ENCODE measurements around the gene CHCHD10. TPM values are rescaled to one million over a fixed set of nuclear protein-coding genes. Genes with fewer than 3 reads are reported as not detected.

CHCHD10 gene
- total and polyA plus RNA-seq, 2 donors (not counting 1 experiment from before 2014, with no cell fraction given): 54.0 to 124 TPM

DNA sequence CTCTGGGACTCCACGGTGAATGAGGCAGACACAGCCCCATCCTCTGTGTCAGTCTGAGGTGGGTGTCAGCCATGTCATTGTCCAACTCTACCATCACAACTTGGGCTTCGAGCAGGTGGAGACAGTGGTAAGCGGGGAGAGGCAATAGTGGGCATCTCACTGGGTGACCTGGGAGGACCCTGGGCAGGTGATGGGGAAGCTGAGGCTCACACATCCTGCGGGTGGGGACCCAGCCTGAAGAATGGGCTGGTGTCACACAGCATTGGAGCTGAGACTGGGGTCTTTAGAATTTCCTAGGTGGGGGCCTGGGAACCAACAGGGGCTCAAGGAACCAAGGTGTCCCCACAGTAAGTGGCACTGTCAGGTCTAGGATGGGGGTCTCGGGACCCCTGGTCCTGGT lies 12.0 kb upstream of the CHCHD10 start:
- POLR2A ChIA-PET: no interaction called here
- intact Hi-C loops (cut with micrococcal nuclease): loop anchor here (10.0 kb wide), 1 partner anchor 235 kb away; the partner anchor contains the start of gene CABIN1

DNA sequence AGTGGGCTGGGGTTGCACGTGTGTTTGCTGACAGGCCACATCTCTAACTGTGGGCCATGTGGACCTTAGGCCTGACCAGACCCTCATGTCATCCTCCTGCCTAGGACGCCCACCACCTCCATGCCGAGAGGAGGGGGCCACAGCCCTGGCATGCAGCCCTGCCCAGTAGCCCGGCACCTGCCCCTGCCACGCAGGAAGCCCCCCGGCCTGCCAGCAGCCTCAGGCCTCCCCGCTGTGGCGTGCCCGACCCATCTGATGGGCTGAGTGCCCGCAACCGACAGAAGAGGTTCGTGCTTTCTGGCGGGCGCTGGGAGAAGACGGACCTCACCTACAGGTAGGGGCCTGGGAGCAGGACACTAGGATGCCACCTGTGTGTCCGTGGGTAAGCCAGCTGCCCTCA lies 11.3 kb upstream of the CHCHD10 start:
- Histone ChIP-seq H2AFZ (ENCODE audit: insufficient read depth, low read depth, low read length, poor library complexity, severe bottlenecking) (no peak overlapping the region), H3K9ac (ENCODE audit: low read length) (no peak overlapping the region), H3K4me2 (replicated peaks; ENCODE audit: low read depth, low read length, poor library complexity, severe bottlenecking) (no peak overlapping the region), H3K36me3 (replicated peaks in 1 of 2; ENCODE audit: control extremely low read depth in 1 of 2, control insufficient read depth in 1 of 2, extremely low read depth in 1 of 2, insufficient read depth in 2 of 2, low read length in 1 of 2) (peaks cover 0 to 10% of the 10 kb centered on the region in 2 experiments), H3K79me2 (ENCODE audit: control insufficient read depth, insufficient read depth, low read length) (no peaks in the 10 kb centered on the region), H3K27me3 (replicated peaks in 1 of 4; ENCODE audit: control extremely low read depth in 1 of 4, control insufficient read depth in 3 of 4, insufficient read depth in 4 of 4, low read length in 3 of 4) (no peaks in the 10 kb centered on the region), H3K27ac (ENCODE audit: low read length in 2 of 2) (no peak overlapping the region), H4K20me1 (ENCODE audit: control insufficient read depth, insufficient read depth, low read length, poor library complexity, severe bottlenecking) (no peaks in the 10 kb centered on the region), H3K4me1 (ENCODE audit: control insufficient read depth in 2 of 2, insufficient read depth in 2 of 2, low read length in 2 of 2) (peaks cover 6 to 7% of the 10 kb centered on the region in 2 donors), H3K4me3 (ENCODE audit: control extremely low read depth in 1 of 5, extremely low read depth in 1 of 5, insufficient read depth in 1 of 5, low read depth in 2 of 5, low read length in 4 of 5) (no peak overlapping the region), H3K9me3 (ENCODE audit: control extremely low read depth in 1 of 3, control insufficient read depth in 2 of 3, insufficient read depth in 1 of 3, low read length in 2 of 3) (no peaks in the 10 kb centered on the region)
- ChIA-PET POLR2A (interaction anchor here (0.5 kb wide), 1 partner anchor 20 kb away, joined by 5 read pairs; no protein-coding TSS in a partner anchor), CTCF (interaction anchor here (1.1 kb wide), 1 partner anchor 69 kb away, joined by 4 read pairs; no protein-coding TSS in a partner anchor)
- no peak for TF ChIP-seq EZH2 (IDR thresholded peaks at IDR 0.05; ENCODE audit: borderline replicate concordance, insufficient read depth, low read depth, low read length, poor library complexity, severe bottlenecking)
- TF ChIP-seq, protein P1, sequence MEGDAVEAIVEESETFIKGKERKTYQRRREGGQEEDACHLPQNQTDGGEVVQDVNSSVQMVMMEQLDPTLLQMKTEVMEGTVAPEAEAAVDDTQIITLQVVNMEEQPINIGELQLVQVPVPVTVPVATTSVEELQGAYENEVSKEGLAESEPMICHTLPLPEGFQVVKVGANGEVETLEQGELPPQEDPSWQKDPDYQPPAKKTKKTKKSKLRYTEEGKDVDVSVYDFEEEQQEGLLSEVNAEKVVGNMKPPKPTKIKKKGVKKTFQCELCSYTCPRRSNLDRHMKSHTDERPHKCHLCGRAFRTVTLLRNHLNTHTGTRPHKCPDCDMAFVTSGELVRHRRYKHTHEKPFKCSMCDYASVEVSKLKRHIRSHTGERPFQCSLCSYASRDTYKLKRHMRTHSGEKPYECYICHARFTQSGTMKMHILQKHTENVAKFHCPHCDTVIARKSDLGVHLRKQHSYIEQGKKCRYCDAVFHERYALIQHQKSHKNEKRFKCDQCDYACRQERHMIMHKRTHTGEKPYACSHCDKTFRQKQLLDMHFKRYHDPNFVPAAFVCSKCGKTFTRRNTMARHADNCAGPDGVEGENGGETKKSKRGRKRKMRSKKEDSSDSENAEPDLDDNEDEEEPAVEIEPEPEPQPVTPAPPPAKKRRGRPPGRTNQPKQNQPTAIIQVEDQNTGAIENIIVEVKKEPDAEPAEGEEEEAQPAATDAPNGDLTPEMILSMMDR (IDR thresholded peaks at IDR 0.05): no peak
- 96% methylated on average over 16 of the region's 16 CpGs for WGBS (ENCODE audit: insufficient coverage)
- Mint-ChIP-seq H3K9me3 (ENCODE audit: insufficient read depth) (no peaks in the 10 kb centered on the region), H3K4me3 (no peak overlapping the region), H3K27me3 (no peaks in the 10 kb centered on the region), H3K27ac (no peak overlapping the region), H3K4me1 (peaks cover 6% of the 10 kb centered on the region)
- intact Hi-C loops (cut with micrococcal nuclease): no loop called here
- ATAC-seq (ENCODE audit: low read depth) (no peak), DNase-seq (no peak)

More for the DNA sequence above, 12.0 kb upstream of the CHCHD10 start:
- no peak overlapping the region for H3K4me3 ChIP-seq (ENCODE audit: control extremely low read depth in 1 of 5, extremely low read depth in 1 of 5, insufficient read depth in 1 of 5, low read depth in 2 of 5, low read length in 4 of 5)
- no peaks in the 10 kb centered on the region for H4K20me1 ChIP-seq (ENCODE audit: control insufficient read depth, insufficient read depth, low read length, poor library complexity, severe bottlenecking)
- H3K79me2 ChIP-seq (ENCODE audit: control insufficient read depth, insufficient read depth, low read length): no peaks in the 10 kb centered on the region
- Mint-ChIP-seq H3K4me1 (peaks cover 8% of the 10 kb centered on the region), H3K4me3 (no peak overlapping the region), H3K27me3 (no peaks in the 10 kb centered on the region), H3K9me3 (ENCODE audit: insufficient read depth) (no peaks in the 10 kb centered on the region), H3K27ac (no peak overlapping the region)
- DNase-seq (no peak), ATAC-seq (ENCODE audit: low read depth) (no peak)
- H3K9ac ChIP-seq (ENCODE audit: low read length): no peak overlapping the region
- no peak overlapping the region for H3K27ac ChIP-seq (ENCODE audit: low read length in 2 of 2)
- H3K9me3 ChIP-seq (ENCODE audit: control extremely low read depth in 1 of 3, control insufficient read depth in 2 of 3, insufficient read depth in 1 of 3, low read length in 2 of 3): no peaks in the 10 kb centered on the region
- CTCF ChIA-PET: no interaction called here
- H2AFZ ChIP-seq (ENCODE audit: insufficient read depth, low read depth, low read length, poor library complexity, severe bottlenecking): no peak overlapping the region
- 91% methylated on average over 4 of the region's 5 CpGs for WGBS (ENCODE audit: insufficient coverage)
- TF ChIP-seq, protein P1 (IDR thresholded peaks at IDR 0.05): no peak
- TF ChIP-seq EZH2 (IDR thresholded peaks at IDR 0.05; ENCODE audit: borderline replicate concordance, insufficient read depth, low read depth, low read length, poor library complexity, severe bottlenecking): no peak
- H3K4me2 ChIP-seq (replicated peaks; ENCODE audit: low read depth, low read length, poor library complexity, severe bottlenecking): no peak overlapping the region
- peaks cover 0 to 10% of the 10 kb centered on the region in 2 experiments for H3K36me3 ChIP-seq (replicated peaks in 1 of 2; ENCODE audit: control extremely low read depth in 1 of 2, control insufficient read depth in 1 of 2, extremely low read depth in 1 of 2, insufficient read depth in 2 of 2, low read length in 1 of 2)
- peaks cover 11% of the 10 kb centered on the region in 2 donors for H3K4me1 ChIP-seq (ENCODE audit: control insufficient read depth in 2 of 2, insufficient read depth in 2 of 2, low read length in 2 of 2)
- H3K27me3 ChIP-seq (replicated peaks in 1 of 4; ENCODE audit: control extremely low read depth in 1 of 4, control insufficient read depth in 3 of 4, insufficient read depth in 4 of 4, low read length in 3 of 4): no peaks in the 10 kb centered on the region
